KOPT-K1 (cell line): ENCODE measurements around the gene CD200.

Experiments
- H3K27ac ChIP-seq: fragments of 200-600 bp; sonication (generic); 2 replicates; pipeline ENCODE4 v1.5.1; 2016; ENCODE audit warnings: antibody characterized with exemption, mild to moderate bottlenecking, low read depth, low read length; ENCODE audit not compliant: poor library complexity, severe bottlenecking
- H3K36me3 ChIP-seq: fragments of 200-600 bp; sonication (generic); 2 replicates; pipeline ENCODE4 v1.5.1; 2017; ENCODE audit warnings: antibody characterized with exemption, mild to moderate bottlenecking, low read length, moderate library complexity; ENCODE audit not compliant: insufficient read depth
- H3K9me3 ChIP-seq: fragments of 200-600 bp; sonication (generic); 2 replicates; pipeline ENCODE4 v1.5.1; 2017; ENCODE audit warnings: antibody characterized with exemption, low read length, mild to moderate bottlenecking; ENCODE audit not compliant: insufficient read depth, poor library complexity, severe bottlenecking

Gene CD200

GRCh38 chr3:112381673-112382542, 49.0 kb downstream of the CD200 start:
- H3K36me3 ChIP-seq, result no peaks in the 10 kb centered on the region
- H3K27ac ChIP-seq, result no peak overlapping the region
- no peaks in the 10 kb centered on the region for H3K9me3 ChIP-seq

DNA sequence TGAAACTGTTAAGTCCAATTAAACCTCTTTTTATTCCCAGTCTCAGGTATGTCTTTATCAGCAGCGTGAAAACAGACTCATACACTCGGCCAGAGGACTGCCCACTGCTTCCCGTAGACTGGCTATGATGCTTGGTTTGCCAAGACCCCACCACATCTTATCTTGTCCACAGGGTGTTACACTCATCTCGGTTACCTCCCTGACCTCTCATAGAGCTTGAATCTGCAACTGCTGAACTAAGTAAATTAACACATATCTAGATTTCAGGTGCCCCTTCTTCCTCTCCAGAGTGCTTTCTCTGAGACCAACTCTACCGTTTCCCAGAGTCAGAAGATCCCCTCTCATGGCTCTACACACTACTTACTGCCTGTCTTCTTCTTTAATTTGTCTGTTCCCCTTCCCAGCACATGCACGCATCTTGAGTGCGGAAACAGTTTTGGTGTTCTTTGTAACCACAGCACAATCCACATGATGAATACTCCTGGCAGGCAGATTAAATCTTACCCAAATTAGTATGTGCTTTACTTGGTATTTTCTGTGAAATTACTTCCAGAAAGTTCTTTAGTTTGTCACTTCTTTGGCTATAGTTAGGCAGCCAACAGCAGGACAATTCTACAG, 49.7 kb downstream of the CD200 start:
- no peak overlapping the region for H3K27ac ChIP-seq
- H3K36me3 ChIP-seq, result no peaks in the 10 kb centered on the region

GRCh38 chr3:112384769-112385168, 51.8 kb downstream of the CD200 start:
- Histone ChIP-seq H3K27ac (no peak overlapping the region), H3K9me3 (no peaks in the 10 kb centered on the region)

More for the DNA sequence above, 49.7 kb downstream of the CD200 start:
- no peaks in the 10 kb centered on the region for H3K9me3 ChIP-seq

DNA sequence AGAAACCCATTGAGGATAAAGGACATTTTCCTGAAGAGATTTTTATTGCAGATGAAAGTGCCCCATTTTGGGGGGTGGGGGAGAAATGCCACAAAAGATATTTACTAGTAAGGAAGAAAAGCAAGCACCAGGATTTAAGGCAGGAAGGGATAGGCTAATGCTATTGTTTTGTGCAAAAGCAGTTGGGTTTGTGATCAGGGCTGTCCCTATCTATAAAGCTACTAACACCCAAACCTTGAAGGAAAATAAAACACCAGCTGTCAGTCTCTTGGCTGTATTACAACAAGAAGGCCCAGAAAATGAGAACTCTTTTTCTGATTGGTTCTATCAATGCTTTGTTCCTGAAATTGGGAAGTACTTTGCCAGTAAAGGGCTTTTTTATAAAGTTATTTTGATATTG, 56.0 kb downstream of the CD200 start:
- Histone ChIP-seq H3K36me3 (no peaks in the 10 kb centered on the region), H3K27ac (no peak overlapping the region), H3K9me3 (peaks cover 15% of the 10 kb centered on the region)

More at GRCh38 chr3:112384769-112385168, 51.8 kb downstream of the CD200 start:
- no peaks in the 10 kb centered on the region for H3K36me3 ChIP-seq

- H3K27ac ChIP-seq, result no peak overlapping the region
- H3K9me3 ChIP-seq, result peaks cover 15% of the 10 kb centered on the region
- H3K36me3 ChIP-seq, result no peaks in the 10 kb centered on the region
These were observed 57.0 kb downstream of the CD200 start for GRCh38 chr3:112389961-112390360.

GRCh38 chr3:112390783-112391641, 58.1 kb downstream of the CD200 start:
- peaks cover 15% of the 10 kb centered on the region for H3K9me3 ChIP-seq
- no peaks in the 10 kb centered on the region for H3K36me3 ChIP-seq
- peak overlapping the region; percentile 67 for H3K27ac ChIP-seq

GRCh38 chr3:112391648-112392047, 58.7 kb downstream of the CD200 start:
- Histone ChIP-seq H3K27ac (peak overlapping the region; percentile 67), H3K36me3 (no peaks in the 10 kb centered on the region), H3K9me3 (peaks cover 15% of the 10 kb centered on the region)

DNA sequence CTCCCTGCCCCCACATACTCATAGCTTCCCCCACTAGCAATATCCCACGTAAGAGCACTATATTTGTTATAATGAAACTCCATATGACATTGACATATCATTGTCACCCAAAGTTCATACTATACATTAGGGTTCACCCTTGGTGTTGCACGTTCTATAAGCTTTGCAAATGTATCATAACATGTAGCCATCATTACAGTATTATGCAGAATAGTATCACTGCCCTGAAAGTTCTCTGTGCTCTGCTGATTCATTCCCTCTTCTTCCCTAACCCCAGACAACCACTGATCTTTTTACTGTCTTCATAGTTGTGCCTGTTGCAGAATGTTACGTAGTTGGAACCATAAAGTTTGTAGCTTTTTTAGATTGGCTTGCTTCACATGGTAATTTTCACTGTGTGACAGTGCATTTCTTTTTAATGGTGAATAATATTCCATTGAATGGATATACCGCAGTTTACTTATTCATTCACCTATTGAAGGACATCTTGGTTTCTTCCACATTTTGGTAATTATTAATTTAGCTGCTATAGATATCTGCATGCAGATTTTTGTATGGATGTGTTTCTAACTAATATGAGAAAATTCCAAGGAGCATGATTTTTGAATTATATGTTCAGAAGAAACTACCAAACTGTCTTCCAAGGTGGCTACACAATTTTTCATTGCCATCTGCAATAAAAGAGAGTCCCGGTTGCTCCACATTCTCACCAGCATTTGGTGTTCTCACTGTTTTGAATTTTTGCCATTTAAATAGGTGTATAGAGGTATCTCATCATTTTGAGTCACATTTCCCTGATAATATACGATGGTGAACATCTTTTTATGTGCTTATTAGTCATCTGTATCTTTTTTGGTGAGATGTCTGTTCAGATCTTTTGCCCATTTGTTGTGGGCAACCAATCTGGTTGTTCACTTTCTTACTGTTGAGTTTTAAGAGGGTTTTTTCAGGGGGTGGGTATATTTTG, 59.7 kb downstream of the CD200 start:
- peaks cover 15% of the 10 kb centered on the region for H3K9me3 ChIP-seq
- H3K36me3 ChIP-seq, result no peaks in the 10 kb centered on the region
- H3K27ac ChIP-seq, result no peak overlapping the region

DNA sequence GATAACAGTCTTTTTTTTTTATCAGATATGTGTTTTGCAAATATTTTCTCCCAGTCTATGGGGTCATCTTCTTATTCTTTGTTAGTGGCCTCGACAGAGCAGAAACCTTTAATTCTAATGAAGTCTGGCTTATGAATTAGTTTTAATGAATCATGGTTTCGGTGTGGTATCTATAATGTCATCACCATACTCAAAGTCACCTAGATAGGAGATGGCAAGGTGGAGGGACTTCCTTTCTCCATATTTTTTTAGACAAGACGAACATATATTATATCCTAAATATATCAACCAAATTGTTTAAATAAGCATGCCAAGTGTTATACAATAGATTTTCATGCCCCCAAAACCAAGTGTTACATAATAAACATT, 60.4 kb downstream of the CD200 start:
- no peaks in the 10 kb centered on the region for H3K36me3 ChIP-seq
- peaks cover 15% of the 10 kb centered on the region for H3K9me3 ChIP-seq
- no peak overlapping the region for H3K27ac ChIP-seq

- Histone ChIP-seq H3K36me3 (no peaks in the 10 kb centered on the region), H3K9me3 (peaks cover 15% of the 10 kb centered on the region), H3K27ac (peak overlapping the region; percentile 76)
These were observed 61.2 kb downstream of the CD200 start for GRCh38 chr3:112394003-112394640.

DNA sequence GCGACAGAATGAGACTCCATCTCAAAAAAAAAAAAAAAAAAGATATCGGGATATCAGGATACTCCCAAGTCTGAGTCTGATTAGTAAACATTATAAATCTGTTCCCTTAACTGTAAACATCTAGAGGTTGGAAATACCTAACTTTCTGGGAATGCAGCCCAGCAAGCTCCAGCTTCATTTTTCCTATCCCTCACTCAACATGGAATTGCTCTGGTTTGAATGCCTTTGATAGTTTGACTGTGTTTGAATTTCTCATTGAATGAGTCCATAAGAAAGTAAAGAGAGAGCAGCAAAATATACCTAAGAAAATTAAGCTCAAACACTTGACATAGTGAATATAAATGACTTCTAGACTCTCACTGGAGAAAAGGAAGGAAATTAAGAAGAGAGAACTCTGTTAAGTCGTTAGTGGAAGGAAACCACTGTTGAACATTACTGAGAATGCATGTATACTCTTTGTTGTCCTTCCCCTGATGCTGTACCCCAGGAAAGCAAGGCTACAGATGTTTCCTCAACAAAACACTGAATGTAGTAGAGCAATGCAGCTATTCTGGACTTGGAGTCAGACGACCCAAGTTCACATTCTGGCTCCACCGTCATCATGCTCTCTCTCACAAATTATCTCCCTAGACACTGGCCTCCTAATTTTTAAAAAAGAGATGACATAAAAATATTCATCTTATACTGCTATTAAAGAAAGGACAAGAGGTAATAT, 62.4 kb downstream of the CD200 start:
- H3K36me3 ChIP-seq, result no peaks in the 10 kb centered on the region
- peaks cover 15% of the 10 kb centered on the region for H3K9me3 ChIP-seq
- peak overlapping the region; percentile 76 for H3K27ac ChIP-seq

- Histone ChIP-seq H3K9me3 (peaks cover 15% of the 10 kb centered on the region), H3K36me3 (no peaks in the 10 kb centered on the region), H3K27ac (peak overlapping the region; percentile 76)
These were observed 62.9 kb downstream of the CD200 start for GRCh38 chr3:112395896-112396290.

DNA sequence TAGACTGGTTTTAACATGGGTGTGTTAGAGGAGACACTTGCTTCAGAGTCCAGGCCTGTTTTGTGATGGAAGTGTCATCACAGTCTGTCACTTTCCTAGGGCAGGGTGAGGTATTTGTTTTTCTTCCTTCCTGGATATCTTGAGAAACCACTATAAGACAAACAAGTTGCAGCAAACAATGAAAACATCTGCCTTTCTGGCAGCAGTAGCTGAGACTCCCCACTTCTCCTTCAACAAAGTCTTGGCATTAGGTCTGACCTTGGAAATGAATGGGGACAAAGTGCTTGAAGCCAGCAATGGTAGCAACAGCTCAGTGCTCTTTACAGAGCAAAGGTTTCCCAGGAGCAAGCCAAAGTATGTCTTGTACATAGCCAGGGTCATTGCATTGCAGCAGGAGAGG, 64.6 kb downstream of the CD200 start:
- H3K9me3 ChIP-seq, result peaks cover 11% of the 10 kb centered on the region
- no peaks in the 10 kb centered on the region for H3K36me3 ChIP-seq
- peak overlapping the region; percentile 16 for H3K27ac ChIP-seq
